Skeletal muscle satellite cell (primary cell): ENCODE results near the gene ZNF749. TPM values are rescaled to one million over a fixed set of nuclear protein-coding genes. Genes with fewer than 3 reads are reported as not detected.

Source experiments
- H3K27me3 ChIP-seq: 2 replicates; pipeline ENCODE4 v1.7.0; 2013; ENCODE audit warnings: low read length; ENCODE audit not compliant: control insufficient read depth, insufficient read depth
- H3K36me3 ChIP-seq: 2 replicates; pipeline ENCODE4 v1.7.0; 2013; ENCODE audit warnings: mild to moderate bottlenecking, control low read depth, low read length; ENCODE audit not compliant: insufficient read depth
- H3K4me1 ChIP-seq: 2 replicates; pipeline ENCODE4 v1.7.0; 2013; ENCODE audit warnings: low read length; ENCODE audit not compliant: control insufficient read depth, insufficient read depth
- H3K4me2 ChIP-seq: 2 replicates; pipeline ENCODE4 v1.7.0; 2013; ENCODE audit warnings: mild to moderate bottlenecking, low read length
- H3K4me3 ChIP-seq: 2 replicates; pipeline ENCODE4 v1.7.0; 2013; ENCODE audit warnings: low read length
- H3K9ac ChIP-seq: 2 replicates; pipeline ENCODE4 v1.7.0; 2013; ENCODE audit warnings: mild to moderate bottlenecking, low read depth, low read length, moderate library complexity
- H3K9me3 ChIP-seq: replicated peaks from 2 replicates; pipeline ENCODE4 v1.7.0; 2013; ENCODE audit warnings: mild to moderate bottlenecking, control low read depth, low read length
- total RNA-seq: library from RNA; depleted of rRNA; stranded (reverse); fragments of >200 nt; gene quantifications from 2 replicates; pipeline ENCODE4 v1.2.3, GENCODE V29; 2012; rRNA removed

Gene ZNF749
- 7.0 and 14.2 TPM in 2 replicates for total RNA-seq

- no peaks in the 10 kb centered on the region for H3K36me3 ChIP-seq
Measured at GRCh38 chr19:57435062-57435978, at the start of gene ZNF749. ZNF749 (plus strand) TSS chr19:57435325; CDS start chr19:57435579, 254 bp downstream.

GRCh38 chr19:57389194-57389729 is 45.9 kb upstream of the ZNF749 start:
- H3K4me3 ChIP-seq, result peak overlapping the region; percentile 88
- H3K4me1 ChIP-seq, result peaks cover 15% of the 10 kb centered on the region
- H3K27me3 ChIP-seq, result no peaks in the 10 kb centered on the region
- no peaks in the 10 kb centered on the region for H3K9me3 ChIP-seq
- H3K4me2 ChIP-seq, result peak overlapping the region; percentile 75
- peak overlapping the region; percentile 95 for H3K9ac ChIP-seq
- peaks cover 7% of the 10 kb centered on the region for H3K36me3 ChIP-seq

More at GRCh38 chr19:57435062-57435978, at the start of gene ZNF749:
- peaks cover 11% of the 10 kb centered on the region for H3K4me1 ChIP-seq
- no peaks in the 10 kb centered on the region for H3K9me3 ChIP-seq
- no peaks in the 10 kb centered on the region for H3K27me3 ChIP-seq
- H3K9ac ChIP-seq, result peak within 1 kb of the TSS; percentile 79
- H3K4me2 ChIP-seq, result peak within 1 kb of the TSS; percentile 85
- peak within 1 kb of the TSS; percentile 85 for H3K4me3 ChIP-seq

- Histone ChIP-seq H3K4me1 (peaks cover 15% of the 10 kb centered on the region), H3K27me3 (no peaks in the 10 kb centered on the region), H3K9ac (peak within 1 kb of the TSS; percentile 95), H3K9me3 (no peaks in the 10 kb centered on the region), H3K36me3 (peaks cover 10% of the 10 kb centered on the region), H3K4me3 (peak within 1 kb of the TSS; percentile 88), H3K4me2 (peak within 1 kb of the TSS; percentile 96)
Measured at GRCh38 chr19:57389730-57390598, 45.2 kb upstream of the ZNF749 start, which contains the start of gene ZNF548. ZNF548 (plus strand) TSS chr19:57389854; CDS start chr19:57390100, 246 bp downstream.

GRCh38 chr19:57395710-57396109 is 39.4 kb upstream of the ZNF749 start:
- no peaks in the 10 kb centered on the region for H3K27me3 ChIP-seq
- peaks cover 8% of the 10 kb centered on the region for H3K4me1 ChIP-seq
- H3K4me2 ChIP-seq, result no peak overlapping the region
- no peak overlapping the region for H3K9ac ChIP-seq
- H3K36me3 ChIP-seq, result peaks cover 42% of the 10 kb centered on the region
- no peak overlapping the region for H3K4me3 ChIP-seq
- no peaks in the 10 kb centered on the region for H3K9me3 ChIP-seq

GRCh38 chr19:57398868-57399267 is 36.3 kb upstream of the ZNF749 start:
- no peaks in the 10 kb centered on the region for H3K9me3 ChIP-seq
- H3K4me1 ChIP-seq, result no peaks in the 10 kb centered on the region
- H3K4me3 ChIP-seq, result no peak overlapping the region
- no peak overlapping the region for H3K4me2 ChIP-seq
- peaks cover 39% of the 10 kb centered on the region for H3K36me3 ChIP-seq
- H3K9ac ChIP-seq, result no peak overlapping the region
- no peaks in the 10 kb centered on the region for H3K27me3 ChIP-seq

GRCh38 chr19:57403737-57404563 is 31.2 kb upstream of the ZNF749 start:
- H3K4me2 ChIP-seq, result no peak overlapping the region
- no peaks in the 10 kb centered on the region for H3K4me1 ChIP-seq
- no peak overlapping the region for H3K4me3 ChIP-seq
- no peak overlapping the region for H3K9ac ChIP-seq
- peaks cover 13% of the 10 kb centered on the region for H3K36me3 ChIP-seq
- no peaks in the 10 kb centered on the region for H3K27me3 ChIP-seq
- no peaks in the 10 kb centered on the region for H3K9me3 ChIP-seq

GRCh38 chr19:57406516-57407123 is 28.5 kb upstream of the ZNF749 start:
- no peaks in the 10 kb centered on the region for H3K9me3 ChIP-seq
- H3K4me1 ChIP-seq, result peaks cover under 1% of the 10 kb centered on the region
- no peak overlapping the region for H3K4me2 ChIP-seq
- no peak overlapping the region for H3K4me3 ChIP-seq
- H3K9ac ChIP-seq, result no peak overlapping the region
- no peaks in the 10 kb centered on the region for H3K27me3 ChIP-seq
- H3K36me3 ChIP-seq, result peaks cover 3% of the 10 kb centered on the region

- Histone ChIP-seq H3K9me3 (no peaks in the 10 kb centered on the region), H3K36me3 (peaks cover 16% of the 10 kb centered on the region), H3K4me2 (peak within 1 kb of the TSS; percentile 86), H3K9ac (peak within 1 kb of the TSS; percentile 82), H3K4me3 (peak within 1 kb of the TSS; percentile 87), H3K27me3 (no peaks in the 10 kb centered on the region), H3K4me1 (peaks cover 5% of the 10 kb centered on the region)
Measured at GRCh38 chr19:57410877-57411671, 24.1 kb upstream of the ZNF749 start, which contains the start of gene ZNF17. ZNF17 (plus strand) TSS chr19:57411161; CDS start chr19:57413616, 2,455 bp downstream.

GRCh38 chr19:57419439-57419838 is 15.7 kb upstream of the ZNF749 start:
- Histone ChIP-seq H3K4me1 (no peaks in the 10 kb centered on the region), H3K27me3 (no peaks in the 10 kb centered on the region), H3K4me2 (no peak overlapping the region), H3K4me3 (no peak overlapping the region), H3K36me3 (peaks cover 51% of the 10 kb centered on the region), H3K9ac (no peak overlapping the region), H3K9me3 (peaks cover 5% of the 10 kb centered on the region)
